Measurements from ENCODE around the gene GSDMA. TPM values are rescaled to one million over a fixed set of nuclear protein-coding genes. Genes with fewer than 3 reads are reported as not detected.

The GSDMA gene
- total RNA-seq, 1 experiment from 2014 or later, result not detected

DNA sequence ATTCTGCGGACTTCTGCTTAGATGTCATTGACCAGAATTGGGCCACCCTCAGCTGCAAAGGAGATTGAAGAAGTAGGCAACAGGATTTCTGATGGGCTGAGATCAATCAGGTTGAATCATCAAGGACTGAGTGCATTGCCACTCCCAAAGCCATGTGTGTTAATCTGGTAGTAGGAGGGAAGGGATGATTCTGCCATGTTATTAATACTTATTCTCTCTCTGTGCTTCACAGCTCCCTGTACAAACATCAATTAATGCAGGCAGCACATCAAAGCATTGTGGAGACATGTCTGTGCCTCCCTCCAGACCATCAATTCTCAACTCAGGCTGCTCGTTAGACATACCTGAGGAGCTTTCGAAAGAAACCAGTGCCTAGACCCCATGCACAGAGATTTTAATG is 23.7 kb upstream of the GSDMA start:
- Mint-ChIP-seq H3K36me3 (ENCODE audit: insufficient read depth in 1 of 3, low read depth in 3 of 3) (no peaks in the 10 kb centered on the region), H3K9me3 (no peaks in the 10 kb centered on the region), H3K27me3 (ENCODE audit: low read depth) (peaks cover 8% of the 10 kb centered on the region), H3K27ac (no peak overlapping the region), H3K4me3 (no peak overlapping the region; a peak in 1 of 5 replicates), H3K4me1 (peaks cover 4 to 21% of the 10 kb centered on the region in 2 experiments)
- H4K5ac ChIP-seq (ENCODE audit: insufficient read length, low read depth, low read length), result no peak overlapping the region
- H3K14ac ChIP-seq (ENCODE audit: insufficient read depth, low read length), result no peak overlapping the region
- H2BK120ac ChIP-seq (ENCODE audit: low read depth, low read length, poor library complexity, severe bottlenecking), result no peak overlapping the region
- no peak overlapping the region for H4K91ac ChIP-seq (ENCODE audit: insufficient read length, low read depth, low read length)
- no peak overlapping the region for H3K23ac ChIP-seq (ENCODE audit: insufficient read length, low read depth, low read length)
- no peak overlapping the region for H2BK12ac ChIP-seq (ENCODE audit: insufficient read length, low read depth, low read length)
- H2BK5ac ChIP-seq (ENCODE audit: insufficient read length, low read length), result no peak overlapping the region
- H2BK20ac ChIP-seq (ENCODE audit: low read depth, low read length, poor library complexity, severe bottlenecking), result no peak overlapping the region
- no peak overlapping the region for H3T11ph ChIP-seq (ENCODE audit: low read length)
- no peak overlapping the region for H2AK5ac ChIP-seq (ENCODE audit: insufficient read length, low read length)
- no peaks in the 10 kb centered on the region; the same call in 1 of the 2 replicates for H3K4me1 ChIP-seq (ENCODE audit: insufficient read depth, low read length)
- no peak for DNase-seq
- WGBS (ENCODE audit: extremely low coverage, insufficient read length, low lambda C conversion rate), result no CpG with 5 or more reads among the region's 3 CpGs
- H3K79me1 ChIP-seq (ENCODE audit: insufficient read depth, low read depth, low read length, poor library complexity, severe bottlenecking), result no peaks in the 10 kb centered on the region
- no peaks in the 10 kb centered on the region for H3K27me3 ChIP-seq (ENCODE audit: insufficient read depth, low read length)
- no peaks in the 10 kb centered on the region for H3K23me2 ChIP-seq (ENCODE audit: insufficient read length, low read depth, low read length, poor library complexity, severe bottlenecking)
- H4K20me1 ChIP-seq (ENCODE audit: control insufficient read depth, insufficient read depth, insufficient read length), result no peaks in the 10 kb centered on the region
- H3K27ac ChIP-seq (ENCODE audit: insufficient read length, low read depth, low read length), result no peak overlapping the region
- H4K8ac ChIP-seq (replicated peaks; ENCODE audit: insufficient read length, low read depth, low read length), result no peak overlapping the region
- TF ChIP-seq, protein P1, sequence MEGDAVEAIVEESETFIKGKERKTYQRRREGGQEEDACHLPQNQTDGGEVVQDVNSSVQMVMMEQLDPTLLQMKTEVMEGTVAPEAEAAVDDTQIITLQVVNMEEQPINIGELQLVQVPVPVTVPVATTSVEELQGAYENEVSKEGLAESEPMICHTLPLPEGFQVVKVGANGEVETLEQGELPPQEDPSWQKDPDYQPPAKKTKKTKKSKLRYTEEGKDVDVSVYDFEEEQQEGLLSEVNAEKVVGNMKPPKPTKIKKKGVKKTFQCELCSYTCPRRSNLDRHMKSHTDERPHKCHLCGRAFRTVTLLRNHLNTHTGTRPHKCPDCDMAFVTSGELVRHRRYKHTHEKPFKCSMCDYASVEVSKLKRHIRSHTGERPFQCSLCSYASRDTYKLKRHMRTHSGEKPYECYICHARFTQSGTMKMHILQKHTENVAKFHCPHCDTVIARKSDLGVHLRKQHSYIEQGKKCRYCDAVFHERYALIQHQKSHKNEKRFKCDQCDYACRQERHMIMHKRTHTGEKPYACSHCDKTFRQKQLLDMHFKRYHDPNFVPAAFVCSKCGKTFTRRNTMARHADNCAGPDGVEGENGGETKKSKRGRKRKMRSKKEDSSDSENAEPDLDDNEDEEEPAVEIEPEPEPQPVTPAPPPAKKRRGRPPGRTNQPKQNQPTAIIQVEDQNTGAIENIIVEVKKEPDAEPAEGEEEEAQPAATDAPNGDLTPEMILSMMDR (conservative IDR thresholded peaks at IDR 0.05), result no peak
- H2BK15ac ChIP-seq (ENCODE audit: low read depth, low read length), result no peak overlapping the region
- no peak overlapping the region for H3K56ac ChIP-seq (ENCODE audit: insufficient read length, low read depth, low read length)
- H3K4me2 ChIP-seq (ENCODE audit: insufficient read depth, insufficient read length, low read length), result no peak overlapping the region
- no peak overlapping the region for H2AFZ ChIP-seq (ENCODE audit: low read length)
- no peak overlapping the region for H3K4ac ChIP-seq (ENCODE audit: low read depth, low read length)
- no peaks in the 10 kb centered on the region for H3K79me2 ChIP-seq (ENCODE audit: insufficient read depth, low read length)
- no peak overlapping the region for H3K18ac ChIP-seq (ENCODE audit: insufficient read length, low read depth, low read length)
- H3K9me3 ChIP-seq (ENCODE audit: control insufficient read depth, low read depth, low read length), result no peaks in the 10 kb centered on the region
- H3K9ac ChIP-seq (ENCODE audit: extremely low read depth, insufficient read length, low read length), result no peak overlapping the region

Data from H9 (cell line).